ENCODE measurements around the gene FMO5. TPM values are rescaled to one million over a fixed set of nuclear protein-coding genes. Genes with fewer than 3 reads are reported as not detected.
"Not testable (repeated sequence)": the region's sequence is repeated elsewhere in the genome, so short reads cannot be mapped to it uniquely, and the experiment has no call there.

Gene FMO5
- total RNA-seq, 2 experiments from 2014 or later: 0.66 to 0.96 TPM

DNA sequence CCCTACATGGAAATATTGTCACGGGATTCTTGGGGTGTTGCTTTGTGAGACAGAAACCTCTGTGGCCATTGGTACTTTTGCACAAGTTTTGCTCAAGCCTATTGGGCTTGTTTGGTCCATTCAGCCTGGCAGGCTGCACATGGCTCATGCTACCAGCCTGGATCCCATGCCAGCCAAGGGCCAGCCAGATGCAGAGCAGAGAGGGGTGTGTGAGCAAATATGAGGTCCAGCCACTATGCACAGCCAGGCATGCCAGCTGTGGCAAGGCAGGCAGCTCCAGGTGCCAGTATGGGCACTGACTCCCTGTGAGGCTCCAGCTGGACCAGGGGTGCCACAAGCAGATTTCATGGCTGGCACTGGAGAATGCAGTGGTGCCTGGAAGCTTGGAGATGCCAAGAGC is 10.7 kb upstream of the FMO5 start:
- no peak overlapping the region for H3K4me3 Mint-ChIP-seq

DNA sequence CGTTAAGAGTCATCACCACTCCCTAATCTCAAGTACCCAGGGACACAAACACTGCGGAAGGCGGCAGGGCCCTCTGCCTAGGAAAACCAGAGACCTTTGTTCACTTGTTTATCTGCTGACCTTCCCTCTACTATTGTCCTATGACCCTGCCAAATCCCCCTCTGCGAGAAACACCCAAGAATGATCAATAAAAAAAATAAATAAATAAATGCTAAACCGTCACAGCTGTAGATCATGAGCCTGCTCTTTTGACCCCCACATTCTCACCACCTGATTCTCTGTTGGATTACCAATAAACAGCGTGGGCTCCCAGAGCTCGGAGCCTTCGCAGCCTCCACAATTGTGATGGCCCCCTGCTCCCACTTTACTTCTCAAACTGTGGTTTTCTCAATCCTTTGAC is 8.8 kb upstream of the FMO5 start:
- ATAC-seq; H3K36me3 Mint-ChIP-seq; H3K4me1 Mint-ChIP-seq; H3K4me3 Mint-ChIP-seq; DNase-seq; CTCF ChIA-PET; H3K27me3 Mint-ChIP-seq; H3K9me3 Mint-ChIP-seq (ENCODE audit: low read depth); H3K27ac Mint-ChIP-seq: not testable (repeated sequence)

More for the DNA sequence above, 10.7 kb upstream of the FMO5 start:
- Mint-ChIP-seq H3K27me3 (peaks cover 15% of the 10 kb centered on the region), H3K4me1 (no peaks in the 10 kb centered on the region), H3K9me3 (ENCODE audit: low read depth) (no peaks in the 10 kb centered on the region), H3K36me3 (no peaks in the 10 kb centered on the region), H3K27ac (no peak overlapping the region)
- CTCF ChIA-PET: no interaction called here
- DNase-seq: no peak
- no peak for ATAC-seq

DNA sequence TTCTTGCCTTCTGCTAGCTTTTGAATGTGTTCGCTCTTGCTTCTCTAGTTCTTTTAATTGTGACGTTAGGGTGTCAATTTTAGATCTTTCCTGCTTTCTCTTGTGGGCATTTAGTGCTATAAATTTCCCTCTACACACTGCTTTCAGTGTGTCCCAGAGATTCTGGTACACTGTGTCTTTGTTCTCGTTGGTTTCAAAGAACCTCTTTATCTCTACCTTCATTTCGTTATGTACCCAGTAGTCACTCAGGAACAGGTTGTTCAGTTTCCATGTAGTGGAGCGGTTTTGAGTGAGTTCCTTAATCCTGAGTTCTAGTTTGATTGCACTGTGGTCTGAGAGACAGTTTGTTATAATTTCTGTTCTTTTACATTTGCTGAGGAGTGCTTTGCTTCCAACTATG is 5.9 kb upstream of the FMO5 start:
- H3K9me3 Mint-ChIP-seq (ENCODE audit: low read depth); H3K36me3 Mint-ChIP-seq; ATAC-seq; H3K27ac Mint-ChIP-seq; H3K27me3 Mint-ChIP-seq; H3K4me1 Mint-ChIP-seq; H3K4me3 Mint-ChIP-seq; CTCF ChIA-PET; DNase-seq: not testable (repeated sequence)

DNA sequence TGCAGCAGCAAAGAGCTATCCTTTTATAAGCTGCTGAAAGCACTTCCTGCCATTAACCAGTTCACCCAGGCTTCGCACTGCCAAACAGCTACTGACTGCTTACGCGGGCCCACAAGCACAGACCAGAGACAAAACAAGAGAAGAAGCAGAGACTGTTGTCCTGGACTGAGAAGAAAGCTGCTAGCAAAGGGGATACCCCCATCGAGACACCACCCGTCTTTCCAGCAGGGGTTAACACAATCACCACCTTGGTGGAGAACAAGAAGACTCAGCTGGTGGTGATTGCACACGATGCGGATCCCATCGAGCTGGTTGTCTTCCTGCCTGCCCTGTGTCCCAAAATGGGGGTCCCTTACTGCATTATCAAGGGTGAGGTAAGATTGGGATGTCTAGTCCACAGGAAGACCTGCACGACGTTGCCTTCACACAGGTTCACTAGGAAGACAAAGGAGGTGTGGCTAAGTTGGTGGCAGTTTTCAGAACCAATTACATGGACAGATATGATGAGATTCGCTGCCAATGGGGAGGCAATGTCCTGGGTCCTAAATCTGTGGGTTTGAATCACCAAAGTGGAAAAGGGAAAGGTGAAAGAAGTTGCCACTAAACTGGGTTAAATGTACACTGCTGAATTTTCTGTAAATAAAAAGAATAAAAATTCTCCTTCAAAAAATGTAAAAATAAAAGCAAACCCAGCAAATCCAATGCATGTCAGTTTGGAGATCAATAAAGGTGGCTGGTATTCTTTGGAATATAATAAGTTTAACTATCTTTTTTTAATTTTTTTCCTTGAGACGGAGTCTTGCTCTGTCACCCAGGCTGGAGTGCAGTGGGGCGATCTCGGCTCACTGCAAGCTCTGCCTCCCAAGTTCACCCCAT is 1.2 kb downstream of the FMO5 start:
- Mint-ChIP-seq H3K27me3 (no peaks in the 10 kb centered on the region), H3K4me1 (peaks cover 14% of the 10 kb centered on the region), H3K4me3 (no peak overlapping the region), H3K27ac (no peak overlapping the region), H3K36me3 (no peaks in the 10 kb centered on the region), H3K9me3 (ENCODE audit: low read depth) (no peaks in the 10 kb centered on the region)
- CTCF ChIA-PET: interaction anchor here (4.1 kb wide), 1 partner anchor 19 kb away, joined by 39 read pairs; the partner anchor contains the start of gene CHD1L
- ATAC-seq (no peak), DNase-seq (no peak)

DNA sequence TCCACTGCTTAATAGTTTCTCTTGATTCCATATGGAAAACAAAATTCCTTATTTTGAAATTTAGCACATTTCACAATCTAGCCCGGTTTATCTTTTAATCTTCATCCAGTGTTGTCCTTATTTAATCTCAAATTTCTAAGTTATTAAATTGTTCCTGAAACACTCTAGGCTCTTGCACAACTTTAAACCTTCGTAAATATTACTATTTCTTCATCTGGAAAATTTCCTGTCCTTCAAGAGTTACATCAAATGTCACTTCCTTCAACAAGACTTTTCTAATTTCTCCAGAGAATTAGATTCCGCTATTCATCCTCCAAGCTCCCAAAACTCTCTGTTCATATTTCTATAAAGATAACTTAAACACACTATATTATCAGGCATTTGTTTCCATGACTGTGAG is 6.5 kb downstream of the FMO5 start:
- Mint-ChIP-seq H3K4me3 (no peak overlapping the region), H3K36me3 (no peaks in the 10 kb centered on the region), H3K9me3 (ENCODE audit: low read depth) (no peaks in the 10 kb centered on the region), H3K4me1 (peaks cover under 1% of the 10 kb centered on the region), H3K27ac (no peak overlapping the region), H3K27me3 (peaks cover 3% of the 10 kb centered on the region)
- CTCF ChIA-PET: interaction anchor here (1.2 kb wide), 1 partner anchor 25 kb away, joined by 3 read pairs; no protein-coding TSS in a partner anchor
- DNase-seq (no peak), ATAC-seq (no peak)

DNA sequence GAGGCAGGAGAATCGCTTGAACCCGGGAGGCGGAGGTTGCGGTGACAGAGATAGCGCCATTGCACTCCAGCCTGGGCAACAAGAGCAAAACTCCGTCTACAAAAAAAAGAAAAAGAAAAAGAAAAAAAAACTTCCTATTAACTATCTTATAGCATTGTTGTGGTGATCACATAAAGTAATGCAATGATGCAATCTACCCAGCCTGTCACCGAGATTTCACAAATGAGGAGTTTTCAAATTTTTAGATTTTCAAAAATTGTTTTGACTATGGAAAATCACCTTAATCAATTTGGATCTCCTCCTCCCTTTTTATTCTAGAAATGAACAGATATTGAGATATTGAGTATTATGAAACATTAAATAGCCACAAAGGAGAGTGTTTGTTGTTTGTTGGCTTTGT is 8.0 kb downstream of the FMO5 start:
- H3K27ac Mint-ChIP-seq: no peak overlapping the region
- H3K4me3 Mint-ChIP-seq: no peak overlapping the region
- H3K36me3 Mint-ChIP-seq: no peaks in the 10 kb centered on the region
- H3K4me1 Mint-ChIP-seq: no peaks in the 10 kb centered on the region
- peaks cover 3% of the 10 kb centered on the region for H3K27me3 Mint-ChIP-seq
- H3K9me3 Mint-ChIP-seq (ENCODE audit: low read depth): no peaks in the 10 kb centered on the region
- no peak for ATAC-seq
- DNase-seq: no peak
- CTCF ChIA-PET: no interaction called here

DNA sequence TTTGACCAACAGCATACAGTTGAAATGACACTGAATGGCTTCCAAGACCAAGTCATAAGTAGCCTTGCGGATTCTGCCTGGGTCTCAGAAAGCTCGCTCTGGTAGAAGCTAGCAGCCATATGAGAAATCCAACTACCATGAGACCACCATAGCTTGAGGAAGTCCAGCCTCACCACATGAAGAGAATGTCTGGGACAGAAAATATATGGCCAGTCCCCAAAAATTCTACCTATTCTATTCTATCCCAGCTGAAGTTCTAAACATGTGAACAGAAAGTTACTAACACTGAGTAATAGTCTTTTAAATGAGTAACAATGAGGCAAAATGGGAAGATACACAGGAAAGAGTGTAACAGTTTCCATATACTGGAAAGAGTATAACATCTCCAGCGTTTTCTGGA is 9.0 kb downstream of the FMO5 start:
- Mint-ChIP-seq H3K27ac (no peak overlapping the region), H3K9me3 (ENCODE audit: low read depth) (no peaks in the 10 kb centered on the region), H3K4me1 (no peaks in the 10 kb centered on the region), H3K4me3 (no peak overlapping the region), H3K27me3 (peaks cover 3% of the 10 kb centered on the region), H3K36me3 (no peaks in the 10 kb centered on the region)
- ATAC-seq (no peak), DNase-seq (no peak)
- CTCF ChIA-PET: interaction anchor here (0.6 kb wide), 1 partner anchor 27 kb away, joined by 3 read pairs; no protein-coding TSS in a partner anchor

DNA sequence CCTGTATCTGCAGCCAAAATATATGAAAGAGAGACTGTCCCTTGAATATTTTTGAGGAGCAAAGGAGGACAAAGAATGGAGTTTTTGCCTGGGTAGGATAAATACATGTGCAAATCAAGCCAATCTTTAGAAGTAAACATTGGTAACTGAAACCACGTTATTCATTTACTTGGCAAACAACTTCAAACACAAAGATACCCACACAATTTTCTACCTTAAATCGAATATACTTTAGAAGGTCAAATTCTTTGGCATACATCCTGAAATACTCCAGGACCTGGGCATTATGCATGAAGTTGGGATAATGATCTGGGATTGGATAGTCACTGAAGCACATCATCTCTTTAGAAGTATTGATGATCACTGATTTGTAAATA is 9.6 kb downstream of the FMO5 start:
- H3K27me3 Mint-ChIP-seq: peaks cover 3% of the 10 kb centered on the region
- CTCF ChIA-PET: no interaction called here

DNA sequence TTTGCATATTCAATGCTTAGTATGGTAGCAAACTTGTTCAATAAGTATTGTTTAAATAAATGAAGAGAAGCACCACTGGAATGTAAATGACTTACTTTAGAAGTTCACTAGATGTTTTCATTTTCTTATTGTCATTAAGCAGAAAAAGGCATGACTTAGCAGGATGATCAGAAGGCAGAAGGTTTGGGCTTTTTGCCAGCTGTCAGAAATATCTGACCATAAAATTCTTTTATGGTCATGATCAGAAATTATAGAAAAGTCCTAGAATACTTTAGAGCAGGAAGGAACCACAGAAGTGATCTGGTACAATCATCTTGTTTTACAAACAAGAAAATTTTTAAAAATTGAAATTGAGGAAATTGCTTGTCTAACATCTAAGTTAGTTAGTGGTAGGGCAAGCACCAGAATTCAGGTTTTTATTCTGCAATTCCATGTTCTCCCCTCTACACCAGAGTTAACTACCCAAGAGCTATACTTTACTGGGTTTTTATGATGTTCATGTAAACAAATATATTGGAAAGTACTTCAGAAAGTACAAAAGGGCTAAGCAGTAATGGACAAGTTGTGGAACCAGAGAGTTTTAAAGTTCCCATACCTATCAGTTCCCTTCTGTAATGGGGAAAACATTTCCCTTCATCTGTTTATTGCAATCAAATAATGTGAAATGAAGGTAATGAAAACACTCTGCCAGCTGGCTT is 10.1 kb downstream of the FMO5 start:
- CTCF ChIA-PET: interaction anchor here (1.6 kb wide), 1 partner anchor 28 kb away, joined by 4 read pairs; the partner anchor contains the start of gene CHD1L
- no peak for ATAC-seq
- DNase-seq: no peak
- Mint-ChIP-seq H3K36me3 (no peaks in the 10 kb centered on the region), H3K9me3 (ENCODE audit: low read depth) (no peaks in the 10 kb centered on the region), H3K4me1 (no peaks in the 10 kb centered on the region), H3K4me3 (no peak overlapping the region), H3K27me3 (peaks cover 3% of the 10 kb centered on the region), H3K27ac (no peak overlapping the region)

More for the DNA sequence above, 9.6 kb downstream of the FMO5 start:
- H3K9me3 Mint-ChIP-seq (ENCODE audit: low read depth): no peaks in the 10 kb centered on the region
- ATAC-seq: no peak
- H3K36me3 Mint-ChIP-seq: no peaks in the 10 kb centered on the region
- no peak for DNase-seq
- no peak overlapping the region for H3K4me3 Mint-ChIP-seq
- H3K4me1 Mint-ChIP-seq: no peaks in the 10 kb centered on the region
- H3K27ac Mint-ChIP-seq: no peak overlapping the region

DNA sequence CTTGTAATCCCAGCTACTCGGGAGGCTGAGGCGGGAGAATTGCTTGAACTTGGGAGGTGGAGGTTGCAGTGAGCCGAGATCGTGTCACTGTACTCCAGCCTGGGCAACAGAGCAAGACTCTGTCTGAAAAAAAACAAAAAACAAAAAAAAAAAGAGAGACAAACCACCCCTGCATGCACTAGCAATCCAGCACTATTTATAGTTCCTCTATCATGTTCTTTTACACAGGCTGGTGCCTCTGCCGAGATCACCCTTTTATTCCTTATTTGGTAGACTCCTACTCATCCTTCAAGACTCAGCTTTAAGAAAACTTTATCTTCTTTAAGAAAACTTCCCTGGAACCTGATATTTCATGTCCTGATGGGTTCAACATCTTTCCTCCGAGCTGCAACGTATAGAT is 10.8 kb downstream of the FMO5 start:
- no peaks in the 10 kb centered on the region for H3K36me3 Mint-ChIP-seq
- peaks cover 3% of the 10 kb centered on the region for H3K27me3 Mint-ChIP-seq
- H3K9me3 Mint-ChIP-seq (ENCODE audit: low read depth): no peaks in the 10 kb centered on the region
- CTCF ChIA-PET: interaction anchor here (1.6 kb wide), 1 partner anchor 28 kb away, joined by 4 read pairs; the partner anchor contains the start of gene CHD1L
- no peaks in the 10 kb centered on the region for H3K4me1 Mint-ChIP-seq
- ATAC-seq: no peak
- H3K4me3 Mint-ChIP-seq: no peak overlapping the region
- no peak overlapping the region for H3K27ac Mint-ChIP-seq
- DNase-seq: no peak

DNA sequence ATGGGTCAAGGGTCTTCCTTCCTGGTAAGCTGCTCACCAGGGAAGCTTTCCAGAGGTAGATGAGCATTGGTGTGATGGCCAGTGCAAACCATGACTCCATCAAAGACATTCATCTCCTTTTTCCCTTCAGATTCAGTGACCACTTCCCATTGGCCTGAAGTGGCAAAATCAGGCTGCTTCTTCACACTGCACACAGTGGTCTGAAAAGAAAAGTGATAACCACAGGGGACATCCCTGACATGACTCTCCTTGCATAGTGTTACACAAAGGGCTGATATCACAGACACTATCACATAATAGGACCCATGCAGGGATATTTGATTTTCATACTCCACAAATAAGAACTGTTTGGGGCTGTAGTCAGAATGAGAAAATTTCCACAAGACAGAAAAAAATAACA is 11.9 kb downstream of the FMO5 start:
- Mint-ChIP-seq H3K4me3 (no peak overlapping the region), H3K27me3 (no peaks in the 10 kb centered on the region), H3K9me3 (ENCODE audit: low read depth) (no peaks in the 10 kb centered on the region), H3K36me3 (no peaks in the 10 kb centered on the region), H3K4me1 (no peaks in the 10 kb centered on the region), H3K27ac (no peak overlapping the region)
- CTCF ChIA-PET: interaction anchor here (1.6 kb wide), 1 partner anchor 29 kb away, joined by 4 read pairs; the partner anchor contains the start of gene CHD1L
- DNase-seq: no peak
- ATAC-seq: no peak

DNA sequence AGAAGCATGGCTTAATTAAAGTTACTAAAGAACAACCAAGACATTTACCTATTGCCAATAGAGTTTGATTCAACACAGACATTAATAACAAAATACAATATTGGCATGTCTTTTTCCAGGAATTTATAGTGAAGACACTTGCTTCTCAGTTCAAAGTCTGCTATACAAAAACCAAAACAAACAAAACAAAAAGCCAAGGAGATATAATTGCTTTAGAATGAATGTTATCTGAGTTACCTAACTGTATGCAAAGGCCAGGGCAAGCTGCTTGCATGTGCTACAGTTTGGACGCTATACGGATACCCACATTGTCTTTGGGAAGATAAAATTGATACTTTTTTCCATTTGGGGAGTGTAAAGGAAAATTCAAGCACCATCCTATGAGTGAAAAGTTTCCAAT is 13.6 kb downstream of the FMO5 start:
- Mint-ChIP-seq H3K4me3 (no peak overlapping the region), H3K4me1 (no peaks in the 10 kb centered on the region), H3K9me3 (ENCODE audit: low read depth) (no peaks in the 10 kb centered on the region), H3K27me3 (no peaks in the 10 kb centered on the region), H3K27ac (no peak overlapping the region), H3K36me3 (no peaks in the 10 kb centered on the region)
- ATAC-seq: no peak
- CTCF ChIA-PET: no interaction called here
- no peak for DNase-seq

DNA sequence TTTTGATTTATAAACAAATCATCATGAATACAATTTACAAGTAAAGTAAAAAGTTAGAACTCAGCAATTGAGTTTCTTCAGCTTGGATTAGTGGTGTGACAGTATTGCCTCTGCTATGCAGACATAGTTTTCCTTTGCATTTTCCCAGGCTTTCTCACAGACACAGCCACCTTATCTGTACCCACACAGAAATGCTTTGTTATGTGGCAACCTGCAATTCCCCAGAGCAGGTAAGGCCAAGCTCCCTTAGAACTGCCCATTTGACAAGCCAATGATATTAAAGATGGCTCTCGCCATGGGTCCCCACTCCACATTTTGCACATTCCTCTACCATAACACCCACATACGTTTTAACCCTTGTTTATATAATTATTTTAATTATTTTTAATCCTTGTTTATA is 14.2 kb downstream of the FMO5 start:
- DNase-seq (no peak), ATAC-seq (no peak)
- Mint-ChIP-seq H3K36me3 (no peaks in the 10 kb centered on the region), H3K4me1 (no peaks in the 10 kb centered on the region), H3K27ac (no peak overlapping the region), H3K4me3 (no peak overlapping the region), H3K27me3 (no peaks in the 10 kb centered on the region), H3K9me3 (ENCODE audit: low read depth) (no peaks in the 10 kb centered on the region)
- CTCF ChIA-PET: no interaction called here
